SIG-M5 treated with dmso at 0.1 percent for 504 hours (cell line): ENCODE data around the gene ALDH3A1.
A peak's percentile ranks its signal among the peaks of the same experiment; 100 is the strongest.

Experiments used
- DNase-seq: peaks from one replicate; lab custom pipeline; 2025; ENCODE audit not compliant: unreplicated experiment; lab: John Stamatoyannopoulos, UW

ALDH3A1 gene

DNA sequence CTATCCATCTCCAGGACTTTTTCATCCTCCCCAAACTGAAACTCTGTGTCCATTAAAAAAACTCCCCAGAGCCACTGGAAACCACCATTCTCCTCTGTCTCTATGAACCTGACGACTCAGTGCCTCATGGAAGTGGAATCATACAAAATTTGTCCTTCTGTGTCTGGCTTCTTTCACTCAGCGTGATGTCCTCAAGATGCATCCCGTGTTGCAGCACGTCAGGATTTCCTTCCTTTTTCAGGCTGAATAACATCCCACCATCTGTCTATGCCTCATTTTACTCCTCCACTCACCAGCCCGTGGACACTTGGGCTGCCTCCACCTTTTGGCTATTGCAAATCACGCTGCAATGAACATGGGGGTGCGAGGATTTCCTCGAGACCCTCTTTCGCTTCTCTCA lies 12.6 kb upstream of the ALDH3A1 start:
- DNase-seq: no peak

DNA sequence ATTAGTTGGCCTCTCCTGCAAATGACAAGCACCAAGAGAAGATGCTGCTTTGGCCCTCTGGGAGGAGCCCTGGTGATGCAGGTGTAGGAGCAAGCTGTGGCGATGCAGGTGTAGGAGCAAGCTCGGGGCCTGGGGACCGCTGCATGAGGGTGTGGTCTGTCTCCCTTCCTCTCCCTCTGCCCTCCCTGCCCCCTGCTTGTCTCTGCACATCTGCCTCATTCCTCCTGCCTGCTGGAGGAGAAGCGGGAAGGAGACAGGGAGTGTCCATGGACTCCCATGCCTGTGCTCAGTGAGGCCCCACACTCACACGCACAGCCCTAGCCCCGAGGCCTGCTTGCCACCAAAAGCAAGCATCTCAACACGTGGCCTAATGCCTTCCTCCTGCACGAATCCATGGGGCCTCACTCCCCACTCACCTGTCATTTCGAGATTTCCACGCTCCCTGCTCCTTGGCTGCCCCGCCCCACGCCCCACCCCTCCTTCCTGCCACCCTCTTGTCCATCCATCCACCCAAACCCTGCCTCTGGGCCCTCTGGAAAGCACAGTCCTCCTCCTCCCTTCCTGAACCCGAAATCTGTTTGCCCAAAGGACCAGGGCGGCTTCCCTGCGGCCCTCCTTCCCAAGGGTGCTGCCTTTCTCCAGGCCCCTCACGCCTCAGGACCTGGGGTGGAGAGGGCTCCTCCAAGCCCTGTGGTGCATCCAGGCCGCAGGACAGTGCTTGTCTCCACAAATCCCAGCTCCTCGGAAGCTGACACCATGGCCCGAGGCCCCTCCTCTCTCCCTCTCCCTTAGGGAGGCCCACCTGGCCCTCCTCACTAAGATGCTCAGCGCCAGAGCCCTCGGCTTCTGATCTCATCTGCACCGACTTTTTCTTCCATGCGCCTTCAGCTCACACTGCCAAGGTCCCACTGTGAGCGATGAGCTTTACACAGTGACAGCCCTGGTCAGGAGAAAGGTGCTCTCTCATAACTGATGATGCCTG lies 11.8 kb upstream of the ALDH3A1 start:
- no peak for DNase-seq

DNA sequence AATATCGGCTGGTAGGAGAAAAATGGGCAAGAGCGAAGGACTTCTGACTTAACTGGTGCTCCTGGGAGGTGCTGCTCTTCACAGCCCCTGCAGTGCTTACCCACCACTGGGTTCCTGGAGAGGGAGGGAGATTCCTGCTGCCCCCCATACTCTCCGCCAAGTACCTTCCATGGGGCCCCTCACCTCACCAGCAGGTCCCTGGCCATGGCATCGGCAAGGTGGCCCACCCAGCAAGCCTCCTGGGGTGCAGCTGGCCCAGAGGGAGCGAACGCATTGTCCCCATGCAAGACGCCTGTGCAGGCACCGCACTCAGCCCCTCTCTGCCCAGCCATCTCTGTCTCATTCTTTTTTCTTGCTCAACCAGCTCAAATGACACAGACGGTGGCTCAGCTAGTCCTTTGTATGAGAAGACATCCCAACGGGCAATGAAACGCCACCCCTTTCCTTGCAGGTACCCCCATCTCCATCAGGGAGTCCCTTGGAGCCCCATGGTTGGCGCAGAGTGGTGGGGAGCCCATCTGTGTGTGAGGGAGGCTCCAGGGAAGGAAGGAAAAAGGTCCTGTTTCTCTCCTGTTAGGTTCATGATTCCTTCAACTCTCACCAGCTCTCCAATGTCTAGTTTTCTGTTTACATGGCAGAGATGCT lies 9.6 kb upstream of the ALDH3A1 start:
- no peak for DNase-seq

DNA sequence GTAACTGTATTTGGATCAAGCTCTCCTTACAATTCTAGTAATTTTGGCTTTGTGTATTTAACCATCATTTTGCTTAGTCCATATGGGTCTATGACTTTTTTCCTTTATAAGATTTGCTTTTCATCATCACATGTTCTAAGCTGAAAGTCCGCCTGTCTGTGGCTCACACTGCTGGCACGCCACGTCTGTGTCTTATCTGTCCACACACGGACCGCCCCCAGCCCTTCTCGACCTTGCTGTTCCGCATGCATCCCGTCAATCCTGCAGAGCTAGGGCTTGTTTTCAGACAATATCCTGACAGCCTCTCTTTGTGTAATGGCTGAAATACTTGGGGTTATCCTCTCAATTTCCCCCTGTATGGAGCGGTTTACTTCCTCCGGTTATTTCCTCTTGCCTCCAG lies 8.4 kb upstream of the ALDH3A1 start:
- DNase-seq: no peak

DNA sequence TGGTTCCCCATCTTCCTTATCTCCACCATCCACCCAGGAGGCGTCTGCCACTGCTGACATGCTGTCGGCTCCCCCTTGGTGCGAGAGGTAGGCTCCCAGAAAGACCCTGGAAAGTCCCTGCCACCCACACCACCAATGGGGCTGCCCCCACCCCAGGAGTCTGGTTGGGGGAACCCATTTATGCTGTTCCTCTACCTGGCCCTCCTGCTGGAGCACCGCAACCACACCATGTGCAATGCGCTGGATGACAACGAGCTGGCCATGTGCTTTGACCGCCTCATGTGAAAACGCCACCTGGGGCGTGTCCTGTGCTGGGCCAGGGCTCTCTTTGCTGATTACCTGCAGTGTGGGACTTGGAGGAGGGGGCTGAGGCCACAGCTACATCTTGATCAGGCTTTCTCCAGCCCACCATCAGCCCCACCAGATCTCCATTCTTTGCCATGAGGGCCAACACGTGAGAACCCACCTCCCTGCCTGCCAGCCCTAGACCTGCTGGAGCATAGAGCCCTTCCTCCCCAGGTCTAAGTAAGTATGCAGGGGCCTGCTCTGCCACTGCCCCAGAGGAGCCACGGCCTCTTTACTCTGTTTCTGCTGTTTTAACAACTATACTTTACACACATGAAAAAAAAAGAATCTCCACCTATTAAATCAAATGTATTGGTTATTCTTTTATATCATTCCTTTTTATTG lies 7.9 kb upstream of the ALDH3A1 start:
- DNase-seq: no peak

DNA sequence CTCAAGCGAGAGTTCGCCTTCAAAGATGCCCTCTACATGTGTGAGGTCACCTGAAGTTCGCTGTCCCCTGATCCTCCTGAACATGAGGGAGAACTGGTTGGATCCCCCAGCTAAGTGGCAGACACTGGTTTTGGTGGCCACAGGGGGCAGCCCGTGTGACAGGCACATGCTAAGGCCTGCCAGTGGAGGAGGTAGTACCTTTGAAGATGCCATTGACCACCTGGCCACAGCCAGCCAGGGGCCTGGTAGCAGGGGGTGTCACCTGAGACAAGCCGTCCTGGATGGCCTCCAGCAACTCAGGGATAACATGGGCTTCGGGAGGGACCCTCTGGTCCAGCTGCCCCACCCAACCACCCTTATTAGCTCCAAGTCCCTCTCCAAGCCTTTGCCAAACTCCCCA lies 7.3 kb upstream of the ALDH3A1 start:
- no peak for DNase-seq

DNA sequence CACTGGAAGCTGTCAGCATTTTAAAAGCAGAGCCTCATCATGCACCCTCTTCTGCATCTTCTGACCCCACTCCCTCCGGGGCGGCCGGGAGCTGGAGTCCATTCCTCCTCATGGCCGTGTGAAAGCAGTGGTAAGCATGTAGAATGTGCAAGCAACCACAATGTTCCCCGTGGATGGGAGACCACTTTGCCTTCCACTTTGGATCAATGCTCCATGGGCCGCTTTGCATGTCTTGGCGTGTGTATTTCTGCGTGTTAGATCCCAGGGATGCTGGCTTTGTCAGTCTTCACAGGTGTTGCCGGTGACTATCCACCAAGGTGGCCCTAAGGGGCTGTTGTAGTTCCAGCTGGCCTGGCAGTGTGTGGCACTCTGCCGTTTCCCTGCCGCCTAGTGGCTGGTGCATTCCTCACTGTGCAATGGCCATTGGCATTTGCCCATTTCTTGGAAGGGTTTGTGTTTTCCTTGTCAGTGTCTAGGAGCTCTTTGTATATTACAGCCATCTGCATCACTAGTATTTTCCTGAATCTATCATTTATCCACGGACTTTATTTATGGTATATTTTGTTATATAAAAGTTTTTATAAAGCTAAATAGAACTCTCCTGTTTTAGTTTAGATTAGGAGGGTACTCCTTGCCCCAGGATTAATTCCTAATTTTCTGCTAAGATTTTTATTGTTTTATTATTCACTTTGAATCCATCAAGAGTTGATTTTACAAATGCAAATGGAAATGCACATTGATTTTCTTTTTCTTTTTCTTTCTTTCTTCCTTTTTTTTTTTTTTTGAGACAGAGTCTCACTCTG lies 5.8 kb upstream of the ALDH3A1 start:
- DNase-seq: no peak

DNA sequence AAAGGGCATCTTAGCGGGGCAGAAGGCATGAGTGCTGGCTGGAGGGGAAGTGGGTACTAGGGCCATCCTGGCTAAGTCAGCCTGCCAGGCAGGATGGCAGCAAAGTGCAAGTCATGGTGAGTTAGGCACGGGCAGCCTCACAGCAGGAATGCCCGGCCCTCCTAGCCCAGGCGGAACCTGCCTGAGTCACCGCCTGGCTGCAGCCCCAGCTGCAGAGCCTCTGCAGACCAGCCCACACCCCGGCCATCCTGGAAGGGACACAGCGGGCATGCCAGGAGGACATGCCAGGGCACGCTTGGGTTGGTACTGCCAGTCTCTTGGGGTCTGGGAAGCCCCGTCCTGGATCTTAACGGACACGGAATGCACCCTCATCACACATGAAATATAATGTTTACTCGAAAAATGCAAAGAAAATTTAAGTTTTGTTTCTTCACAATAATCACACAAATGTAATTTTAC lies 5.0 kb upstream of the ALDH3A1 start:
- DNase-seq: peak; percentile 20

DNA sequence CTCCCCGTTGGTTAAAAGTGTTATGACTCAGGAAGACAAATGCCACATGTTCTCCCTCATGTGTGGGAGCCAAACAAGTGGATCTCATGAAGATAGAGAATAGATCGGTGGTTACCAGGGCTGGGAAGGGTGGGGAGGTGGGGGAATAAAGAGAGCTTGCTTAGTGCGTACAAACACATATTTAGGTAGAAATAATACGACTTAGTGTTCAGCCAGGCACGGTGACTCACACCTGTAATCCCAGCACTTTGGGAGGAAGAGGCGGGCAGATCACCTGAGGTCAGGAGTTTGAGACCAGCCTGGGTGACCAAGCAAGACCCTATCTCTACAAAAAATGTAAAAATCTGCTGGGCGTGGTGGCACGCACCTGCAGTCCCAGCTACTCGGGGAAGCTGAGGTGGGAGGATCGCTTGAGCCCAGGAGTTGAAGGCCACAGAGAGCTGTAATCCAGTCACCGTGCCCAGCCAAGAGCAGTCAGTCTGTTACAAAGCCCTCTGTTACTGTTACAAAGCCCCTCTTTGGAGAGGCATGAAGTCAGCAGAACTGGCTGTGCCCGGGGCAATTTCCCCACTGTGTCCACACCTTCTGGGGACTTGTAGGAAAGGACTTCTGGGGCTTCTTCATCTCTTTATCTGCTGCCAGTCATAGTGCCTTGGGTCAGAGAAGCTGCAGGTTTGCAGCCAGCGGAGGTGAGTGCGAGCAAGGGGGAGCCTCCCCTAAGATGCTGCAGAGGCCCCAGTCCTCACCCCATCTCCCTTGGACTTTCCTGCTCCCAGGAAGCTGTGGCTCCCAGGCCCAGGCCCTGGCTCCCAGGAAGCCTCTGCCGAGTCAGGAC lies 4.3 kb upstream of the ALDH3A1 start:
- no peak for DNase-seq

DNA sequence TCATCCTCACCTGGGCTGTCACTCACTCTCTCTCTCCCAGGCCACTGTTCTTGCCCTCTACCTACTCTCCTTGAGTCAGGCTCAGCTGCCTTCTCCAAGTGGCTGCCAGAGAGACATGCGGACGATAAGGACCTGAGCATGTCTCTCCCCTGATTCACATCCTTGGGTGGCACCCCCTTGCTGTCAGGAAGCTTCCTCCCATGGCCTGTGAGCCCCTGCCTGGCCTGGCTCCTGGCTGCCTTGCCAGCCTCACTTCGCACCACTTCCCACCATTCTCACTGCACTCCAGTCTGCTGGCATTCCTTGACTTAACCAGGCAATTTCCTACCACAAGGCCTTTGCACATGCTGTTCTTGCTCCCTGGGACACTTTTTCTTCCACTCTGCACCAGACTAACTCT lies 2.7 kb upstream of the ALDH3A1 start:
- DNase-seq: no peak

DNA sequence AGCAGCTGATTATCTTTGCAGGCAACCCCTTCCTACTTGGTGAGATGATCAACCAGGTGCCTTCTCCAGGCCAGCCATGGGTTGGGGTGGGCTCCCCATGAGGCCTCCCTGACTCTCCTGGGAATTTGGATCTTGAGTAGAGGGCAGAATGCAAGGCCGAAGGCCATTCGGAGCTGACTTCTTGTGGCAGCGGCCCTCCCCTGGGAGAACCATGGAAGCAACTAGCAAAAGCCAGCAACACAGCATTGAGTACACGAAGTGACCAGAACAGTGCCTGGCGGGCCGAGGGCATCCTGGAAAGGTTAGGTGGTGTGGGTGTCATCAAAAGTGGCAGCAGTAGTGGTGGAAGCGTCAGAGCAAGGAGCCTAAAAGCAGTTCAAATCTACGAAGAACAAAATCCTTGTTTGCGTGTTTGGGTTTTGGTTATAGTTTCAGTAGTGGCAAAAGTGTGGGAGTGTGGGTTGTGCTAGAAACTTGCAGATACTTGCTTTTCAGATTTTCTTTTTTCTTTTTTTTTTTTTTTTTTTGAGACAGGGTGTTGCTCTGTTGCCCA lies 2.0 kb upstream of the ALDH3A1 start:
- DNase-seq: no peak

DNA sequence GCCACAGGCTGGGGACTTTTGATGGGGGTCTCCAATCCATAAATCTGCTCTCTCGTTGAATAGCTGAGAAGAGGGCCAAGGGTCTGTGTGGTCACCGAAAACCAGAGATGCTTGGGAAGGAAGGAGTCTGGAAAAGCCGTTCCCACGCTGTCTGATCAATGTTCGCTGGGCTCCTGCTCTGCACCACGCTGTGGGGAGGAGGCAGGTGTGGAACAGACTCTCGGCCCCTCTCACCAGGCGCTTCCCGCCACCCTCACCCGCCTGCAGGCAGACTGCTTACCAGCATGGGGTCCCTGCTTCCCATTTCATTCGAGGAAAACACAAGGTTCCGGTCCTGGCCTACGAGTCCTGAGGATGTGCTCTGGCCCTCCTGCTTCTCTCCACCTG lies 702 bp upstream of the ALDH3A1 start:
- DNase-seq: no peak

DNA sequence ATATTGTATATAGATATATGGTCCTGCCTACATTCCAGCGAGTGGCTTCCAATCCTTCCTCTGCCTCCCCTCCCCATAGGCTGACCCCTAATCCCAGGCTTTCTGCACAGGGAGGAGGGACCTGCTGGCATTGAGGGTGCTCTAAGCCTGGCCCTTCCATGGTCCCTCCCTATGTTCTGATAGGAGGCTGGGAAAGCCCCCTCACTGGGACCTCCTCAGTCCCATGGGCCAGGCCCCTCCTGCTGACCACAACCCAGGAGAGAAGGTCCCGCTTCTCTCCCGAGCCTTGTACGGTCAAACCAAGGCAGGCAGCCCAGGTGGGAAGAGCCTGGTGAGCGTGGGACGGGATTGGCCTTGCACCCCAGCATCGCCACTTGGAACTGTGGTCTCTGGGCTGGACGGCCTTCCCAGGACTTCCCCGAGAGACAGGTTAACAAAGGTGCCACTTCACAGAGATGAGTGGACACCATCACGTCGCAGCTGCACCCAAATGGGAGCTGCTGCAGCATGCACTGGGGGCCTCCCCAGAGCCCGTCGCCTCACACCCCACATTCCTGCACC lies 859 bp downstream of the ALDH3A1 start:
- no peak for DNase-seq

DNA sequence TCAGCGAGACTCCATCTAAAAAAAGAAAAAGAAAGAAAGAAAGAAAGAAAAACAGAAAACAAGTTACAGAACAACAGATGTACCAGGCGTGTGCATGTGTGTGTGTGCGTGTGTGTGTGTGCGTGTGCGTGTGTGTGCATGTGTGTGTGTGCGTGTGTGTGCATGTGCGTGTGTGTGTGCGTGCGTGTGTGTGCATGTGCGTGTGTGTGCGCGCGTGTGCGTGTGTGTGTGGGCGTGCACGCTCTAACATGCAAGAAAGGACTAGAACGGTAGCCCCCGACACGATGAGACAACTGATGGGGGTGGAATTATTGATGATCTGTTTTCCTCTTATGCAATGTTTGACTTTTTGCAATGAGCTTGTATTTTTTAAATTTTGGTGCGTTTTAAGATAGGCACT lies 1.6 kb downstream of the ALDH3A1 start:
- no peak for DNase-seq

DNA sequence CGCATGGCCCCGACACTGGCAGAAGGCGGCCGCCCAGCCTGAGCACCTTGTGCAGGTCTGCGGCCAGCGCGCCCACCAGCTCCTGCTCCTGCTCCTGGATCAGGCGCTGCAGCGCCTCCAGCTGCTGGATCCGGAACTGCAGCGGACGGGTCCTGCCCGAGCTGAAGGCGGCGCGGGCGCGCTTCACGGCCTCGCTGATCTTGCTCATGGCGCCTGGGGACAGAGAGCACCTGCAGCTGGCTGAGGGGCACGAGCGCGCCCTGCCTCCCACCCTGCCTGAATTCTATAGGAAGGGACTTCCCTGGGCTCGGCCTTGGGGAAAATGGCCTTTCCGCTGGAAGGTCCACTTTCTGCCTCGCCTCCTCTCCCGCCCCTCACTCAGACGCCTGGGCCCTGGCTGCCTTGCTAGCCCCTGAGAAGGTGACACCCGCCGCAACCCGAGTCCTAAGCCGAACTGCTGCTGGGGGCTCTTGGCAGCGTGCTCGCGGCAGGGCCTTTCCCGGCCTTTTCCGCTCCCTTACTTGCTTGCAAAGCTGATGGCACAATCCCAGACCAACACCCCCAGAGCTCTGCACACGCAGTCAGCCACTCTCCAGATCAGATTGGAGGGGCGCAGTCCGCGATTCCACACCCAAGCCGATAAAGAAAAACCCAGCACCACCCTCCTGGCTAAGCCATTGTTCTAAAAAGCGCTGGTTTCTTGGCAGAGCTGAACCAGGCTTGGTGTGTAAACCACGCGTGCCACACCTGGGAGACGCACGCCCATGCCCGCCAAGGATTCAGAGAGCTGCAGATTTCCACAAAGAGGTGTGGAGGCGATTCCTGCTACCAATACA lies 3.0 kb downstream of the ALDH3A1 start:
- peak; percentile 11 for DNase-seq

DNA sequence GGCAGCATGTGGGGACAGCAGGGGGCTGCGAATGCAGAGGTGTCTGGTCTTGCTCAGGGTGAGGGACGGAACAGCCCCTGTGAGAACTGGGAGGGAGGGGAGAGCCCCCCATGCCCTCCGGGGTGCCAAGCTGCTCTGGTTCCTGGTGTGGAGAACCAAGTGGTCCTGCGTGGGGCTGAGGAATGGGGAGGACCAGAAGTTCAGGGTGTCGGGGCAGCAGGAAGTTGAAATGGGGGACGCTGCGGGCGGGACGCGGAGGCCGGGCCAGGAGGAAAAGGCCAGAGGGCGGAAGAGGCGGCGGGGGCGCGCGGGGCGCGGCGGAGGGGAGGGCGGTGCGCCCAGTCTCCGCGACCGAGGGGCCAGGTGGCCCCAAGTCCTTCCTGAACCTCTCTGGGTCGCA lies 3.6 kb downstream of the ALDH3A1 start:
- DNase-seq: no peak

DNA sequence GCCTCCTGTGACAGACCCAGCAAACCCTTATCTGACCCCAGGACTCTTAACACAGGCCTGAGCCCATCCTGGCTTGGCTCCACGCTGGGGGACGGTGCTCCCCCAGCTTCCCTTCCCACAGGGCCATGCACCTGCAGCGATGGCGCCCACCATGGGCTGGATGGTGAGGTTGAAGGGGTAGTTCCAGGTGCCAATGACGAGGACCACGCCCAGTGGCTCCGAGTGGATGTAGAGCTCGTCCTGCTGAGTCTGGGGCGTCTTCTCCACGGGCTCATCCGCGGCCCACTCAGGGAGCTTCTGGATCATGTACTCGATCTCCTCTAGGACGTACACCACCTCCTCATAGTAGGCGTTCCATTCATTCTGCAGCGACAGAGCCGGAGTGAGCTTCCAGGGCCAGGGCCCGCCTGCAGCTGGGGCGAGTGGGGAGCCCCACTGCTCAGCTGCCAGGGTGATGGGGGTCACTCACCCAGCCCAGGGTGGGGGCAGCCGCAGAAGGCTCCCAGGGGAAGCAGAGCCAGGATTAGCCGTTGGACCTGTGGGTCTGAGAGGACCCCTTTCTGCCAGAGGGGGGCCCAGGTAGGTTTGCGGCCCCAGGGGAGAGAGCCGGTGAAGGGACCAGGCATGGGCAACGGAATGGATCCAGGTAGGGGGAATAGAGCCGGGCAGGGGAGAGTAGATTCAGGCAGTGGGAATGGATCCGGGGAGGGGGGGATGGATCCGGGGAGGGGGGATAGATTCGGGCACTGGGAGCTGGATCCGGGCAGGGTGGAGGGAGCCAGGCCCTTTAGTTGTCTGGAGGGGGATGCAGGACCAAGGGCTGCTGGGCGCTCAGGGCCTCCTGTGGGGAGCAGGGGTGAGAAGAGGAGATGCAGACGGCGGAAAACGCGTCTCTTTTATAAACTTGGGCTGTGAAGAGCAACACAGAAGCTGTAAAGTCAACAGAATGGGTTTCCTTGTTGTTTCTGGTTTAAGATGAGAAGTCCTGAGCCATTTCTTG lies 4.7 kb downstream of the ALDH3A1 start:
- no peak for DNase-seq
